Smooth muscle cell (in vitro differentiated cells): ENCODE data around the gene OOEP. TPM values are rescaled to one million over a fixed set of nuclear protein-coding genes. Genes with fewer than 3 reads are reported as not detected.

ENCODE experiments used
- DNase-seq: peaks from one replicate; lab custom pipeline; 2025; ENCODE audit not compliant: unreplicated experiment; lab: John Stamatoyannopoulos, UW
- H2AFZ ChIP-seq: fragments of 200-600 bp; sonication (generic); 2 replicates; pipeline ENCODE4 v1.6.0; 2016; ENCODE audit warnings: antibody characterized with exemption, low read depth, mild to moderate bottlenecking
- H3F3A ChIP-seq: fragments of 200-600 bp; sonication (generic); 2 replicates; pipeline ENCODE4 v1.6.0; 2017; ENCODE audit warnings: antibody characterized with exemption, low read depth
- H3K27ac ChIP-seq: fragments of 200-600 bp; sonication (generic); 2 replicates; pipeline ENCODE4 v1.5.1; 2016; ENCODE audit warnings: low read depth, mild to moderate bottlenecking
- H3K27me3 ChIP-seq: fragments of 200-600 bp; sonication (generic); 2 replicates; pipeline ENCODE4 v1.6.1; 2016; ENCODE audit warnings: low read depth, mild to moderate bottlenecking
- H3K36me3 ChIP-seq: fragments of 200-600 bp; sonication (generic); 2 replicates; pipeline ENCODE4 v1.5.1; 2016; ENCODE audit warnings: low read depth
- H3K4me1 ChIP-seq: fragments of 200-600 bp; sonication (generic); 2 replicates; pipeline ENCODE4 v1.5.1; 2016; ENCODE audit warnings: low read depth
- H3K4me2 ChIP-seq: fragments of 200-600 bp; sonication (generic); 2 replicates; pipeline ENCODE4 v1.6.0; 2016; ENCODE audit warnings: mild to moderate bottlenecking
- H3K4me3 ChIP-seq: fragments of 200-600 bp; sonication (generic); 2 replicates; pipeline ENCODE4 v1.5.1; 2016; ENCODE audit warnings: mild to moderate bottlenecking
- H3K79me2 ChIP-seq: fragments of 200-600 bp; sonication (generic); 2 replicates; pipeline ENCODE4 v1.6.0; 2016; ENCODE audit warnings: low read depth, mild to moderate bottlenecking
- H3K9ac ChIP-seq: fragments of 200-600 bp; sonication (generic); 2 replicates; pipeline ENCODE4 v1.6.0; 2016; ENCODE audit warnings: low read depth
- H3K9me3 ChIP-seq: fragments of 200-600 bp; sonication (generic); replicated peaks from 2 replicates; pipeline ENCODE4 v1.5.1; 2016; ENCODE audit warnings: low read depth
- H4K20me1 ChIP-seq: fragments of 200-600 bp; sonication (generic); 2 replicates; pipeline ENCODE4 v1.6.0; 2016; ENCODE audit warnings: low read depth
- CTCF ChIP-seq: fragments of 200-600 bp; sonication (generic); IDR thresholded peaks from 2 replicates; pipeline ENCODE4 v1.5.1; 2017; ENCODE audit warnings: borderline replicate concordance, mild to moderate bottlenecking, antibody characterized with exemption; ENCODE audit not compliant: insufficient read depth, poor library complexity, severe bottlenecking
- WGBS: methylation state at CpG from one replicate; pipeline ENCODE4 v1.1.7; 2016; ENCODE audit warnings: low lambda C conversion rate; 5-methylcytosine and 5-hydroxymethylcytosine counted together
- polyA plus RNA-seq: library from polyadenylated mRNA; unstranded; fragments of >200 nt; fragmentation: Nextera tagmentation; extraction: Ambion mirVana; gene quantifications from 2 replicates; pipeline ENCODE4 v1.2.1, GENCODE V29; 2016
- total RNA-seq: library from RNA; depleted of rRNA; stranded (reverse); fragments of >200 nt; gene quantifications from 2 replicates; pipeline ENCODE4 v1.2.3, GENCODE V29; 2014

Gene OOEP
- total and polyA plus RNA-seq, 2 experiments from 2014 or later: not detected

- Histone ChIP-seq H2AFZ (no peak overlapping the region), H3F3A (no peaks in the 10 kb centered on the region), H3K4me3 (no peak overlapping the region), H3K27ac (no peak overlapping the region), H3K36me3 (no peaks in the 10 kb centered on the region), H3K79me2 (no peaks in the 10 kb centered on the region), H3K4me2 (no peak overlapping the region), H3K9me3 (no peaks in the 10 kb centered on the region), H3K9ac (no peak overlapping the region), H3K4me1 (no peaks in the 10 kb centered on the region), H4K20me1 (no peaks in the 10 kb centered on the region), H3K27me3 (peaks cover 21% of the 10 kb centered on the region)
- DNase-seq: no peak
- no peak for TF ChIP-seq CTCF
These were observed 26.5 kb downstream of the OOEP start for GRCh38 chr6:73343164-73343563.

- H3K27ac ChIP-seq: no peak overlapping the region
- no peak for TF ChIP-seq CTCF
- WGBS: 90% methylated on average over 4 of the region's 5 CpGs
These were observed 27.5 kb downstream of the OOEP start for GRCh38 chr6:73342174-73342573.

GRCh38 chr6:73341335-73341734 is 28.4 kb downstream of the OOEP start:
- no peak overlapping the region for H3K27ac ChIP-seq
- H3K4me3 ChIP-seq: no peak overlapping the region
- no peaks in the 10 kb centered on the region for H4K20me1 ChIP-seq
- no peaks in the 10 kb centered on the region for H3K4me1 ChIP-seq
- H3F3A ChIP-seq: no peaks in the 10 kb centered on the region
- no peaks in the 10 kb centered on the region for H3K36me3 ChIP-seq
- H3K9ac ChIP-seq: no peak overlapping the region
- no peak for DNase-seq
- no peaks in the 10 kb centered on the region for H3K9me3 ChIP-seq
- WGBS: 87% methylated on average over 1 of the region's 1 CpG
- no peak overlapping the region for H2AFZ ChIP-seq
- no peaks in the 10 kb centered on the region for H3K79me2 ChIP-seq
- no peak for TF ChIP-seq CTCF
- no peak overlapping the region for H3K4me2 ChIP-seq
- peaks cover 5% of the 10 kb centered on the region for H3K27me3 ChIP-seq

More at GRCh38 chr6:73342174-73342573, 27.5 kb downstream of the OOEP start:
- Histone ChIP-seq H3K79me2 (no peaks in the 10 kb centered on the region), H2AFZ (no peak overlapping the region), H3K9me3 (no peaks in the 10 kb centered on the region), H3K36me3 (no peaks in the 10 kb centered on the region), H3F3A (no peaks in the 10 kb centered on the region), H4K20me1 (no peaks in the 10 kb centered on the region), H3K4me2 (no peak overlapping the region), H3K4me3 (no peak overlapping the region), H3K9ac (no peak overlapping the region), H3K27me3 (peaks cover 13% of the 10 kb centered on the region), H3K4me1 (no peaks in the 10 kb centered on the region)
- DNase-seq: no peak

- no peak overlapping the region for H2AFZ ChIP-seq
- DNase-seq: no peak
These were observed 29.6 kb downstream of the OOEP start for GRCh38 chr6:73340048-73340447.

More at GRCh38 chr6:73340048-73340447, 29.6 kb downstream of the OOEP start:
- Histone ChIP-seq H3K27ac (no peak overlapping the region), H3K9ac (no peak overlapping the region), H3K36me3 (no peaks in the 10 kb centered on the region), H3K4me3 (no peak overlapping the region), H4K20me1 (no peaks in the 10 kb centered on the region), H3K4me1 (no peaks in the 10 kb centered on the region), H3K27me3 (peaks cover 4% of the 10 kb centered on the region), H3K4me2 (no peak overlapping the region), H3K9me3 (no peaks in the 10 kb centered on the region), H3F3A (no peaks in the 10 kb centered on the region), H3K79me2 (no peaks in the 10 kb centered on the region)
- no peak for TF ChIP-seq CTCF
- WGBS: 43% methylated on average over 2 of the region's 2 CpGs
